ENCODE results near the gene PDCD6IP.
"Not testable (repeated sequence)": the region's sequence is repeated elsewhere in the genome, so short reads cannot be mapped to it uniquely, and the experiment has no call there.

PDCD6IP gene

GRCh38 chr3:33798418-33799201 lies at the start of gene PDCD6IP:
Gene PDCD6IP, plus strand, starts transcription at chr3:33798630. Its CDS starts 99 bp downstream, at chr3:33798729.
- peak; percentile 95 for DNase-seq (ENCODE audit: low spot score)

GRCh38 chr3:33749546-33750210 lies 48.8 kb upstream of the PDCD6IP start:
- DNase-seq (ENCODE audit: low spot score), result no peak

- DNase-seq (ENCODE audit: low spot score), result no peak
Observed at GRCh38 chr3:33750211-33750548, 48.2 kb upstream of the PDCD6IP start.

- DNase-seq (ENCODE audit: low spot score), result no peak
Observed at GRCh38 chr3:33751336-33751735, 47.1 kb upstream of the PDCD6IP start.

GRCh38 chr3:33754391-33754790 lies 44.0 kb upstream of the PDCD6IP start:
- not testable (repeated sequence) for DNase-seq (ENCODE audit: low spot score)

GRCh38 chr3:33758281-33758680 lies 40.1 kb upstream of the PDCD6IP start:
- DNase-seq (ENCODE audit: low spot score), result no peak

- DNase-seq (ENCODE audit: low spot score), result no peak
Observed at GRCh38 chr3:33758864-33759263, 39.6 kb upstream of the PDCD6IP start.

- no peak for DNase-seq (ENCODE audit: low spot score)
Observed at GRCh38 chr3:33768578-33769330, 29.7 kb upstream of the PDCD6IP start.

- DNase-seq (ENCODE audit: low spot score), result no peak
Observed at GRCh38 chr3:33773637-33774036, 24.8 kb upstream of the PDCD6IP start.

GRCh38 chr3:33775363-33775762 lies 23.1 kb upstream of the PDCD6IP start:
- DNase-seq (ENCODE audit: low spot score), result no peak

GRCh38 chr3:33777996-33778395 lies 20.4 kb upstream of the PDCD6IP start:
- no peak for DNase-seq (ENCODE audit: low spot score)

- DNase-seq (ENCODE audit: low spot score), result no peak
Observed at GRCh38 chr3:33779751-33780150, 18.7 kb upstream of the PDCD6IP start.

- not testable (repeated sequence) for DNase-seq (ENCODE audit: low spot score)
Observed at GRCh38 chr3:33781413-33781812, 17.0 kb upstream of the PDCD6IP start.

- DNase-seq (ENCODE audit: low spot score), result no peak
Observed at GRCh38 chr3:33786565-33787327, 11.7 kb upstream of the PDCD6IP start.

GRCh38 chr3:33787328-33788009 lies 11.0 kb upstream of the PDCD6IP start:
- peak; percentile 83 for DNase-seq (ENCODE audit: low spot score)

GRCh38 chr3:33789183-33789954 lies 9.1 kb upstream of the PDCD6IP start:
- DNase-seq (ENCODE audit: low spot score), result no peak

- DNase-seq (ENCODE audit: low spot score), result no peak
Observed at GRCh38 chr3:33790091-33790490, 8.3 kb upstream of the PDCD6IP start.

- DNase-seq (ENCODE audit: low spot score), result no peak
Observed at GRCh38 chr3:33791477-33792166, 6.8 kb upstream of the PDCD6IP start.

- DNase-seq (ENCODE audit: low spot score), result no peak
Observed at GRCh38 chr3:33792167-33792892, 6.1 kb upstream of the PDCD6IP start.

Measured in Ammon's horn (tissue), 1 donor.